IPS-20b (cell line): ENCODE results near the gene RDH11.

Experiments used
- H3K27ac ChIP-seq: one replicate; pipeline ENCODE4 v1.5.1; 2013; ENCODE audit warnings: low read length
- H3K27me3 ChIP-seq: 2 replicates; pipeline ENCODE4 v1.6.1; 2013; ENCODE audit warnings: mild to moderate bottlenecking, low read length, inconsistent platforms; ENCODE audit not compliant: insufficient read depth
- H3K36me3 ChIP-seq: 2 replicates; pipeline ENCODE4 v1.6.1; 2013; ENCODE audit warnings: low read depth, mild to moderate bottlenecking, inconsistent platforms, low read length, moderate library complexity; ENCODE audit not compliant: insufficient read depth
- H3K4me1 ChIP-seq: 2 replicates; pipeline ENCODE4 v1.6.1; 2013; ENCODE audit warnings: mild to moderate bottlenecking, control low read depth, inconsistent platforms, low read length, moderate library complexity; ENCODE audit not compliant: insufficient read depth
- H3K4me3 ChIP-seq: 2 replicates; pipeline ENCODE4 v1.5.1; 2013; ENCODE audit warnings: mild to moderate bottlenecking, low read length, inconsistent platforms
- H3K9ac ChIP-seq: 2 replicates; pipeline ENCODE4 v1.6.1; 2013; ENCODE audit warnings: low read depth, mild to moderate bottlenecking, inconsistent platforms, low read length, moderate library complexity
- H3K9me3 ChIP-seq: 2 replicates; pipeline ENCODE4 v1.6.1; 2013; ENCODE audit warnings: mild to moderate bottlenecking, low read depth, low read length, inconsistent platforms; ENCODE audit not compliant: insufficient read depth

Gene RDH11

GRCh38 chr14:67674139-67674479 lies 21.5 kb downstream of the RDH11 start:
- Histone ChIP-seq H3K4me1 (no peaks in the 10 kb centered on the region), H3K27ac (peak overlapping the region; percentile 71), H3K9ac (peak overlapping the region; percentile 90), H3K9me3 (no peaks in the 10 kb centered on the region), H3K36me3 (peaks cover 31% of the 10 kb centered on the region), H3K4me3 (peak overlapping the region; percentile 91), H3K27me3 (no peaks in the 10 kb centered on the region)

- Histone ChIP-seq H3K27ac (no peak overlapping the region), H3K4me3 (peak overlapping the region; percentile 91), H3K9me3 (no peaks in the 10 kb centered on the region), H3K4me1 (peaks cover 4% of the 10 kb centered on the region; the same call in 1 of the 2 replicates), H3K36me3 (peaks cover 24% of the 10 kb centered on the region), H3K9ac (peak overlapping the region; percentile 90; the same call in 1 of the 2 replicates), H3K27me3 (no peaks in the 10 kb centered on the region)
Observed at GRCh38 chr14:67673451-67673850, 22.1 kb downstream of the RDH11 start.

- no peak overlapping the region for H3K9ac ChIP-seq
- peaks cover 4% of the 10 kb centered on the region; the same call in 1 of the 2 replicates for H3K4me1 ChIP-seq
- H3K27me3 ChIP-seq, result no peaks in the 10 kb centered on the region
- no peak overlapping the region for H3K4me3 ChIP-seq
- H3K36me3 ChIP-seq, result no peaks in the 10 kb centered on the region
- no peaks in the 10 kb centered on the region for H3K9me3 ChIP-seq
- H3K27ac ChIP-seq, result no peak overlapping the region
Observed at GRCh38 chr14:67668559-67668958, 27.0 kb downstream of the RDH11 start.

- no peak overlapping the region for H3K27ac ChIP-seq
- no peak overlapping the region for H3K9ac ChIP-seq
- H3K36me3 ChIP-seq, result 0 out of 2 replicates have a peak, but pooled peaks cover 3% of the 10 kb centered on the region
- no peaks in the 10 kb centered on the region for H3K9me3 ChIP-seq
- peaks cover 4% of the 10 kb centered on the region; the same call in 1 of the 2 replicates for H3K4me1 ChIP-seq
- H3K27me3 ChIP-seq, result no peaks in the 10 kb centered on the region
- H3K4me3 ChIP-seq, result no peak overlapping the region
Observed at GRCh38 chr14:67666750-67667449, 28.7 kb downstream of the RDH11 start.

- Histone ChIP-seq H3K4me3 (no peak overlapping the region), H3K9ac (no peak overlapping the region)
Observed at GRCh38 chr14:67665868-67666267, 29.7 kb downstream of the RDH11 start.

GRCh38 chr14:67663633-67664032 lies 31.9 kb downstream of the RDH11 start:
- Histone ChIP-seq H3K4me1 (peaks cover under 1% of the 10 kb centered on the region; the same call in 1 of the 2 replicates), H3K27me3 (no peaks in the 10 kb centered on the region), H3K9me3 (no peaks in the 10 kb centered on the region), H3K9ac (no peak overlapping the region), H3K36me3 (peaks cover 15% of the 10 kb centered on the region; the same call in 1 of the 2 replicates), H3K4me3 (no peak overlapping the region), H3K27ac (no peak overlapping the region)

More at GRCh38 chr14:67665868-67666267, 29.7 kb downstream of the RDH11 start:
- no peak overlapping the region for H3K27ac ChIP-seq
- H3K4me1 ChIP-seq, result peaks cover 4% of the 10 kb centered on the region; the same call in 1 of the 2 replicates
- H3K36me3 ChIP-seq, result 0 out of 2 replicates have a peak, but pooled peaks cover 3% of the 10 kb centered on the region
- H3K27me3 ChIP-seq, result no peaks in the 10 kb centered on the region
- H3K9me3 ChIP-seq, result no peaks in the 10 kb centered on the region

- no peaks in the 10 kb centered on the region for H3K4me1 ChIP-seq
- H3K9me3 ChIP-seq, result no peaks in the 10 kb centered on the region
- no peak overlapping the region for H3K9ac ChIP-seq
- no peak overlapping the region for H3K4me3 ChIP-seq
- no peaks in the 10 kb centered on the region for H3K27me3 ChIP-seq
- H3K36me3 ChIP-seq, result peaks cover 83% of the 10 kb centered on the region
- no peak overlapping the region for H3K27ac ChIP-seq
Observed at GRCh38 chr14:67653651-67654280, 41.8 kb downstream of the RDH11 start.

GRCh38 chr14:67652189-67652588 lies 43.4 kb downstream of the RDH11 start:
- H3K36me3 ChIP-seq, result peaks cover 93% of the 10 kb centered on the region
- H3K4me1 ChIP-seq, result no peaks in the 10 kb centered on the region
- no peak overlapping the region for H3K4me3 ChIP-seq
- H3K27me3 ChIP-seq, result no peaks in the 10 kb centered on the region
- no peak overlapping the region for H3K9ac ChIP-seq
- H3K27ac ChIP-seq, result no peak overlapping the region
- no peaks in the 10 kb centered on the region for H3K9me3 ChIP-seq

- Histone ChIP-seq H3K27me3 (no peaks in the 10 kb centered on the region), H3K27ac (no peak overlapping the region), H3K4me1 (no peaks in the 10 kb centered on the region), H3K36me3 (peaks cover 96% of the 10 kb centered on the region), H3K9me3 (no peaks in the 10 kb centered on the region), H3K9ac (no peak overlapping the region), H3K4me3 (no peak overlapping the region)
Observed at GRCh38 chr14:67650694-67651093, 44.9 kb downstream of the RDH11 start.

- Histone ChIP-seq H3K9ac (no peak overlapping the region), H3K4me3 (no peak overlapping the region), H3K36me3 (peaks cover 96% of the 10 kb centered on the region), H3K27me3 (no peaks in the 10 kb centered on the region), H3K9me3 (no peaks in the 10 kb centered on the region), H3K4me1 (no peaks in the 10 kb centered on the region), H3K27ac (no peak overlapping the region)
Observed at GRCh38 chr14:67650151-67650550, 45.4 kb downstream of the RDH11 start.

- peaks cover 71% of the 10 kb centered on the region for H3K36me3 ChIP-seq
- no peak overlapping the region for H3K9ac ChIP-seq
- H3K27ac ChIP-seq, result no peak overlapping the region
Observed at GRCh38 chr14:67646131-67646530, 49.4 kb downstream of the RDH11 start.

GRCh38 chr14:67645414-67645813 lies 50.1 kb downstream of the RDH11 start:
- no peaks in the 10 kb centered on the region for H3K27me3 ChIP-seq
- H3K9ac ChIP-seq, result no peak overlapping the region
- H3K4me1 ChIP-seq, result no peaks in the 10 kb centered on the region
- no peaks in the 10 kb centered on the region for H3K9me3 ChIP-seq
- H3K4me3 ChIP-seq, result no peak overlapping the region
- no peak overlapping the region for H3K27ac ChIP-seq
- peaks cover 64% of the 10 kb centered on the region for H3K36me3 ChIP-seq

More at GRCh38 chr14:67646131-67646530, 49.4 kb downstream of the RDH11 start:
- H3K27me3 ChIP-seq, result no peaks in the 10 kb centered on the region
- no peaks in the 10 kb centered on the region for H3K4me1 ChIP-seq
- no peaks in the 10 kb centered on the region for H3K9me3 ChIP-seq
- H3K4me3 ChIP-seq, result no peak overlapping the region
